Stimulated activated naive CD4-positive, alpha-beta T cell treated with Interleukin-2 at 50 U/mL for 16 hours (primary cell): ENCODE measurements around the gene PRLH.

Source experiments
- DNase-seq: peaks from one replicate; lab custom pipeline; 2025; lab: John Stamatoyannopoulos, UW

Gene PRLH

GRCh38 chr2:237566401-237567235 is at the start of gene PRLH:
Gene PRLH, plus strand, starts transcription at chr2:237566574. Its CDS starts 0 bp downstream, at chr2:237566574.
- no peak for DNase-seq

- DNase-seq: no peak
These were observed 49.2 kb upstream of the PRLH start for GRCh38 chr2:237517163-237517562.

GRCh38 chr2:237517990-237518389 is 48.4 kb upstream of the PRLH start:
- no peak for DNase-seq

GRCh38 chr2:237519506-237520245 is 46.7 kb upstream of the PRLH start:
- no peak for DNase-seq

GRCh38 chr2:237520290-237520689 is 46.1 kb upstream of the PRLH start:
- DNase-seq: no peak

- DNase-seq: no peak
These were observed 41.7 kb upstream of the PRLH start for GRCh38 chr2:237524631-237525030.

- DNase-seq: no peak
These were observed 40.7 kb upstream of the PRLH start for GRCh38 chr2:237525559-237526157.

- no peak for DNase-seq
These were observed 39.1 kb upstream of the PRLH start for GRCh38 chr2:237527233-237527632.

- DNase-seq: no peak
These were observed 38.6 kb upstream of the PRLH start for GRCh38 chr2:237527766-237528165.

- DNase-seq: no peak
These were observed 36.6 kb upstream of the PRLH start for GRCh38 chr2:237529452-237530402.

GRCh38 chr2:237530472-237531433 is 35.6 kb upstream of the PRLH start:
- no peak for DNase-seq

GRCh38 chr2:237532160-237532559 is 34.2 kb upstream of the PRLH start:
- DNase-seq: no peak

GRCh38 chr2:237533668-237534161 is 32.7 kb upstream of the PRLH start:
- no peak for DNase-seq

GRCh38 chr2:237534380-237534779 is 32.0 kb upstream of the PRLH start:
- no peak for DNase-seq

- DNase-seq: no peak
These were observed 30.8 kb upstream of the PRLH start for GRCh38 chr2:237535385-237536082.

- no peak for DNase-seq
These were observed 30.3 kb upstream of the PRLH start for GRCh38 chr2:237536083-237536415.

GRCh38 chr2:237536617-237537016 is 29.8 kb upstream of the PRLH start:
- DNase-seq: no peak

GRCh38 chr2:237538001-237538720 is 28.2 kb upstream of the PRLH start:
- DNase-seq: no peak

- DNase-seq: no peak
These were observed 27.5 kb upstream of the PRLH start for GRCh38 chr2:237538901-237539300.
